H1 (cell line): Measurements from ENCODE around the gene MACROD2. TPM values are rescaled to one million over a fixed set of nuclear protein-coding genes. Genes with fewer than 3 reads are reported as not detected.

ENCODE experiments used
- CTCF ChIA-PET: fragments of 300-600 bp; sonication (Branson Sonifier 250); formaldehyde crosslinking; loops from one replicate; lab custom pipeline; 2021; ENCODE audit not compliant: partially characterized antibody; lab: Charles Lee
- POLR2A ChIA-PET: fragments of 300-600 bp; sonication (Branson Sonifier 250); formaldehyde crosslinking; loops from one replicate; lab custom pipeline; 2021; ENCODE audit warnings: inconsistent platforms; ENCODE audit not compliant: partially characterized antibody; lab: Charles Lee
- DNase-seq, 2 experiments: peaks; one replicate each; pipeline versions ENCODE4 v3.0.0 to v3.0.0-alpha.2; 2010 to 2022; ENCODE audit warnings: low spot score in 2 of 2, low read depth in 1 of 2, mixed read lengths in 1 of 2
- FAIRE-seq: peaks from 2 replicates; lab custom pipeline; 2011; peaks lifted over from hg19 to GRCh38; lab: Jason Lieb, UNC
- H2AFZ ChIP-seq: 2 replicates; pipeline ENCODE4 v1.8.1; 2012; ENCODE audit warnings: low read length, inconsistent platforms
- H2AK5ac ChIP-seq: 2 replicates; pipeline ENCODE4 v1.6.1; 2013; ENCODE audit warnings: low read depth, low read length
- H2BK120ac ChIP-seq: replicated peaks from 2 replicates; pipeline ENCODE3; 2013; ENCODE audit warnings: low read depth, low read length, inconsistent platforms
- H2BK12ac ChIP-seq: 2 replicates; pipeline ENCODE4 v1.6.1; 2013; ENCODE audit warnings: low read depth, low read length
- H2BK15ac ChIP-seq: 2 replicates; pipeline ENCODE4 v1.6.1; 2013; ENCODE audit warnings: low read length
- H2BK20ac ChIP-seq: 2 replicates; pipeline ENCODE4 v1.6.1; 2013; ENCODE audit warnings: low read length
- H2BK5ac ChIP-seq: 2 replicates; pipeline ENCODE4 v1.6.1; 2013; ENCODE audit warnings: low read depth, low read length
- H3K14ac ChIP-seq: 2 replicates; pipeline ENCODE4 v1.6.1; 2013; ENCODE audit warnings: inconsistent platforms; ENCODE audit not compliant: insufficient read length
- H3K18ac ChIP-seq: 2 replicates; pipeline ENCODE4 v1.6.1; 2013; ENCODE audit warnings: low read length; ENCODE audit errors: extremely low read depth
- H3K23ac ChIP-seq: 2 replicates; pipeline ENCODE4 v1.6.1; 2013; ENCODE audit warnings: inconsistent platforms; ENCODE audit not compliant: insufficient read length
- H3K23me2 ChIP-seq: 2 replicates; pipeline ENCODE4 v1.6.1; 2013; ENCODE audit warnings: low read depth, low read length
- H3K27ac ChIP-seq: 2 replicates; pipeline ENCODE4 v1.6.1; 2011; ENCODE audit warnings: low read depth, low read length, inconsistent platforms
- H3K27me3 ChIP-seq, 4 experiments: replicated peaks in 1 of 4; 1 replicate in 1 of 4; 2 replicates in 3 of 4; pipeline versions ENCODE4 v1.6.1 to v1.8.1; 2011 to 2013; ENCODE audit warnings: low read length in 3 of 4, mild to moderate bottlenecking in 3 of 4, inconsistent platforms in 2 of 4, mixed read lengths in 2 of 4, moderate library complexity in 1 of 4; ENCODE audit not compliant: control insufficient read depth in 3 of 4, insufficient read depth in 3 of 4; ENCODE audit errors: extremely low read depth in 1 of 4
- H3K36me3 ChIP-seq, 4 experiments: 2 replicates each; pipeline versions ENCODE4 v1.6.1 to v1.8.1; 2011 to 2013; ENCODE audit warnings: mild to moderate bottlenecking in 4 of 4, low read length in 3 of 4, moderate library complexity in 2 of 4, control low read depth in 1 of 4, inconsistent platforms in 1 of 4; ENCODE audit not compliant: insufficient read depth in 4 of 4, control insufficient read depth in 2 of 4
- H3K4ac ChIP-seq: replicated peaks from 2 replicates; pipeline ENCODE3; 2013; ENCODE audit warnings: low read length, low read depth, mixed read lengths, inconsistent platforms; ENCODE audit not compliant: insufficient read length
- H3K4me1 ChIP-seq, 4 experiments: replicated peaks in 1 of 4; 1 replicate in 1 of 4; 2 replicates in 3 of 4; pipeline versions ENCODE4 v1.6.1 to v1.8.1; 2011 to 2013; ENCODE audit warnings: low read length in 3 of 4, inconsistent platforms in 2 of 4, mixed read lengths in 1 of 4; ENCODE audit not compliant: insufficient read depth in 4 of 4, control insufficient read depth in 3 of 4
- H3K4me2 ChIP-seq, 2 experiments: 2 replicates each; pipeline versions ENCODE4 v1.6.1 to v1.8.1; 2011 to 2013; ENCODE audit warnings: low read depth in 2 of 2, low read length in 2 of 2, control low read depth in 1 of 2, inconsistent platforms in 1 of 2, mild to moderate bottlenecking in 1 of 2; ENCODE audit not compliant: insufficient read depth in 1 of 2
- H3K4me3 ChIP-seq, 4 experiments: fragments of 200-600, 300-600 bp in 1 of 4; sonication (generic), shearing (Covaris generic), sonication (Bioruptor Twin) in 1 of 4; 2 replicates each; pipeline versions ENCODE4 v1.5.1 to v1.8.1; 2011 to 2016; ENCODE audit warnings: low read length in 4 of 4, low read depth in 3 of 4, control low read depth in 2 of 4, inconsistent platforms in 2 of 4, mild to moderate bottlenecking in 2 of 4, mixed read lengths in 1 of 4, moderate library complexity in 1 of 4; ENCODE audit not compliant: insufficient read depth in 2 of 4; ENCODE audit errors: extremely low read depth in 1 of 4
- H3K56ac ChIP-seq: replicated peaks from 2 replicates; pipeline ENCODE3; 2013; ENCODE audit warnings: low read depth, mild to moderate bottlenecking, mixed read lengths, low read length, inconsistent platforms; ENCODE audit not compliant: insufficient read length
- H3K79me1 ChIP-seq: 2 replicates; pipeline ENCODE4 v1.6.1; 2013; ENCODE audit warnings: low read depth, low read length, control low read depth
- H3K79me2 ChIP-seq, 2 experiments: 2 replicates each; pipeline versions ENCODE4 v1.6.1 to v1.8.1; 2012 to 2013; ENCODE audit warnings: low read length in 2 of 2, mild to moderate bottlenecking in 2 of 2, inconsistent platforms in 1 of 2; ENCODE audit not compliant: insufficient read depth in 2 of 2, control insufficient read depth in 1 of 2
- H3K9ac ChIP-seq, 4 experiments: replicated peaks in 1 of 4; 1 replicate in 1 of 4; 2 replicates in 3 of 4; pipeline versions ENCODE4 v1.6.1 to v1.8.1; 2011 to 2013; ENCODE audit warnings: low read depth in 3 of 4, low read length in 3 of 4, control low read depth in 2 of 4, mild to moderate bottlenecking in 2 of 4, moderate library complexity in 2 of 4, inconsistent platforms in 1 of 4; ENCODE audit errors: extremely low read depth in 1 of 4
- H3K9me3 ChIP-seq, 2 experiments: 2 replicates each; pipeline versions ENCODE4 v1.6.1 to v1.8.1; 2012 to 2013; ENCODE audit warnings: mild to moderate bottlenecking in 2 of 2, moderate library complexity in 2 of 2, control low read depth in 1 of 2, inconsistent platforms in 1 of 2, low read depth in 1 of 2, low read length in 1 of 2, mixed read lengths in 1 of 2; ENCODE audit not compliant: insufficient read depth in 2 of 2
- H4K20me1 ChIP-seq, 2 experiments: replicated peaks in 1 of 2; 2 replicates each; pipeline versions ENCODE3 to v1.8.1; 2011 to 2013; ENCODE audit warnings: inconsistent platforms in 2 of 2, low read length in 2 of 2, mild to moderate bottlenecking in 1 of 2; ENCODE audit not compliant: insufficient read depth in 2 of 2, control insufficient read depth in 1 of 2
- H4K5ac ChIP-seq: 2 replicates; pipeline ENCODE4 v1.6.1; 2013; ENCODE audit warnings: low read length, low read depth, mixed read lengths, inconsistent platforms; ENCODE audit not compliant: insufficient read length
- H4K8ac ChIP-seq: 2 replicates; pipeline ENCODE4 v1.8.0; 2013; ENCODE audit warnings: mild to moderate bottlenecking, moderate library complexity, low read length, inconsistent platforms; ENCODE audit not compliant: insufficient read depth; ENCODE audit errors: extremely low read depth
- H4K91ac ChIP-seq: replicated peaks from 2 replicates; pipeline ENCODE3; 2013; ENCODE audit warnings: low read length, mixed read lengths, inconsistent platforms; ENCODE audit not compliant: insufficient read length
- ATF2 ChIP-seq: IDR thresholded peaks from 2 replicates; pipeline ENCODE4 v1.6.1; 2012; ENCODE audit warnings: low read length, inconsistent platforms
- CEBPB ChIP-seq: IDR thresholded peaks from 2 replicates; pipeline ENCODE4 v1.6.1; 2012; ENCODE audit warnings: low read depth, low read length
- JUND ChIP-seq: IDR thresholded peaks from 2 replicates; pipeline ENCODE4 v1.6.1; 2011; ENCODE audit warnings: mild to moderate bottlenecking, improper control_type of control experiment, low read length
- KDM4A ChIP-seq: IDR thresholded peaks from one replicate; pipeline ENCODE4 v1.7.1; 2012; ENCODE audit warnings: low read depth, mild to moderate bottlenecking, moderate library complexity, low read length, inconsistent platforms; ENCODE audit not compliant: severe bottlenecking
- NANOG ChIP-seq: IDR thresholded peaks from 2 replicates; pipeline ENCODE4 v1.6.1; 2011; ENCODE audit warnings: low read length, low read depth, mild to moderate bottlenecking, inconsistent platforms; ENCODE audit not compliant: insufficient read depth, poor library complexity, severe bottlenecking
- RFX5 ChIP-seq: IDR thresholded peaks from 2 replicates; pipeline ENCODE4 v1.6.1; 2011; ENCODE audit warnings: low read depth, low read length, improper control_type of control experiment, borderline replicate concordance
- RNF2 ChIP-seq: fragments of 200-900, 300-1000 bp; sonication (generic); IDR thresholded peaks from 2 replicates; pipeline ENCODE4 v1.7.1; 2016; ENCODE audit warnings: borderline replicate concordance, low read depth, mild to moderate bottlenecking, antibody characterized with exemption, low read length; ENCODE audit not compliant: poor library complexity, severe bottlenecking; ENCODE audit errors: missing control alignments
- WGBS, 2 experiments: shearing (Covaris generic) in 1 of 2; methylation state at CpG; one replicate each; pipeline versions ENCODE4 v1.1.6 to v1.1.7; 2013 to 2015; ENCODE audit warnings: low lambda C conversion rate in 2 of 2, mixed read lengths in 2 of 2, inconsistent platforms in 1 of 2, low coverage in 1 of 2, missing lambda C conversion rate in 1 of 2; ENCODE audit not compliant: insufficient replicate concordance in 2 of 2, insufficient coverage in 1 of 2, insufficient read length in 1 of 2; ENCODE audit errors: extremely low coverage in 1 of 2, missing lambda C conversion rate in 1 of 2; 5-methylcytosine and 5-hydroxymethylcytosine counted together
- polyA plus RNA-seq, 7 experiments: library from polyadenylated mRNA; depleted of rRNA in 3 of 7; stranded (reverse) in 5 of 7; unstranded in 2 of 7; fragments of >200 nt in 5 of 7; fragments of 200-250 nt in 2 of 7; gene quantifications; 1 replicate in 5 of 7; 2 replicates in 1 of 7; 4 replicates in 1 of 7; pipeline versions ENCODE4 v1.2.1 to v1.2.3, GENCODE V29; 2011 to 2013; ENCODE audit warnings: missing spikeins in 2 of 7, mixed read lengths in 2 of 7
- total RNA-seq: library from RNA; stranded (reverse); fragmentation: NEBNext Ultra II Directional; extraction: Animal tissue kit (Norgen Biotek cat#: 25700); gene quantifications from 2 replicates; pipeline ENCODE4 v1.2.1, GENCODE V29; 2021

Gene MACROD2
- total and polyA plus RNA-seq, 2 of the 8 experiments (the other 6 are each of a cell fraction or from before 2014, with no cell fraction given): 0.70 to 3.9 TPM

GRCh38 chr20:14454296-14454695 is 459.0 kb downstream of the MACROD2 start:
- no peak overlapping the region for H3K27ac ChIP-seq
- no peak overlapping the region for H4K8ac ChIP-seq
- H3K56ac ChIP-seq: no peak overlapping the region
- H3K4me2 ChIP-seq: no peak overlapping the region
- H3K79me2 ChIP-seq: no peaks in the 10 kb centered on the region
- no peak overlapping the region for H3K4me3 ChIP-seq
- H2BK15ac ChIP-seq: no peak overlapping the region
- H2AFZ ChIP-seq: no peak overlapping the region
- POLR2A ChIA-PET: no interaction called here
- H3K14ac ChIP-seq: no peak overlapping the region
- WGBS, 2 experiments: 92% methylated on average over 1 of the region's 1 CpG; no CpG with 5 or more reads in 1 of the 2 experiments
- no peak overlapping the region for H3K4ac ChIP-seq
- H3K79me1 ChIP-seq: no peaks in the 10 kb centered on the region
- H3K23me2 ChIP-seq: no peaks in the 10 kb centered on the region
- no peaks in the 10 kb centered on the region for H3K27me3 ChIP-seq
- H4K20me1 ChIP-seq: no peaks in the 10 kb centered on the region
- no peak overlapping the region for H2BK12ac ChIP-seq
- H3K18ac ChIP-seq: no peak overlapping the region
- H3K9ac ChIP-seq: no peak overlapping the region
- H3K9me3 ChIP-seq: no peaks in the 10 kb centered on the region
- no peak overlapping the region for H2BK5ac ChIP-seq
- no peak for TF ChIP-seq JUND
- no peak for TF ChIP-seq CEBPB
- no peak for TF ChIP-seq NANOG
- TF ChIP-seq ATF2: no peak
- no peak for TF ChIP-seq KDM4A
- TF ChIP-seq RNF2: no peak
- TF ChIP-seq RFX5: no peak
- no peak overlapping the region for H3K23ac ChIP-seq
- H2BK120ac ChIP-seq: no peak overlapping the region
- peaks cover 0 to 4% (median 0%) of the 10 kb centered on the region in 4 experiments; a peak in 1 of 7 replicates for H3K4me1 ChIP-seq
- DNase-seq: no peak
- FAIRE-seq: no peak
- H2BK20ac ChIP-seq: no peak overlapping the region
- H2AK5ac ChIP-seq: no peak overlapping the region
- CTCF ChIA-PET: interaction anchor here (0.7 to 1.5 kb wide), 3 partner anchors 25 to 1053 kb away, joined by 3 read pairs; no protein-coding TSS in a partner anchor
- H4K91ac ChIP-seq: no peak overlapping the region
- H3K36me3 ChIP-seq: no peaks in the 10 kb centered on the region
- no peak overlapping the region for H4K5ac ChIP-seq
